C4-2B (cell line): ENCODE data around the gene ANKS1B.
"Not testable (repeated sequence)": the region's sequence is repeated elsewhere in the genome, so short reads cannot be mapped to it uniquely, and the experiment has no call there.

Source experiments
- ZFX ChIP-seq: fragments of 450-650 bp; IDR thresholded peaks from 2 replicates; pipeline ENCODE4 v1.6.1; 2017
- TF ChIP-seq, protein P1 (sequence below): fragments of 450-650 bp; conservative IDR thresholded peaks from 2 replicates; pipeline ENCODE4 v1.5.1; 2017; ENCODE audit warnings: mild to moderate bottlenecking

DNA sequence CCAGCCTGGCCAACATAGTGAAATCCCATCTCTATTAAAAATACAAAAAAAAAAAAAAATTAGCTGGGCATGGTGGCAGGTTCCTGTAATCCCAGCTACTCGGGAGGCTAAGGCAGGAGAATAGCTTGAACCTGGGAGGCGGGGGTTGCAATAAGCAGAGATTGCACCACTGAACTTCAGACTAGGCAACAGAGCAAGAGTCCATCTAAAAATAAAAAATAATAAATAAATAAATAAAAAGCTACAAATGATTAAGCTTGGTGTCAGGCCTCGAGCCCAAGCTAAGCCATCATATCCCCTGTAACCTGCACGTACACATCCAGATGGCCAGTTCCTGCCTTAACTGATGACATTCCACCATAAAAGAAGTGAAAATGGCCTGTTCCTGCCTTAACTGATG, 269.8 kb downstream of the ANKS1B start:
- TF ChIP-seq, protein P1, sequence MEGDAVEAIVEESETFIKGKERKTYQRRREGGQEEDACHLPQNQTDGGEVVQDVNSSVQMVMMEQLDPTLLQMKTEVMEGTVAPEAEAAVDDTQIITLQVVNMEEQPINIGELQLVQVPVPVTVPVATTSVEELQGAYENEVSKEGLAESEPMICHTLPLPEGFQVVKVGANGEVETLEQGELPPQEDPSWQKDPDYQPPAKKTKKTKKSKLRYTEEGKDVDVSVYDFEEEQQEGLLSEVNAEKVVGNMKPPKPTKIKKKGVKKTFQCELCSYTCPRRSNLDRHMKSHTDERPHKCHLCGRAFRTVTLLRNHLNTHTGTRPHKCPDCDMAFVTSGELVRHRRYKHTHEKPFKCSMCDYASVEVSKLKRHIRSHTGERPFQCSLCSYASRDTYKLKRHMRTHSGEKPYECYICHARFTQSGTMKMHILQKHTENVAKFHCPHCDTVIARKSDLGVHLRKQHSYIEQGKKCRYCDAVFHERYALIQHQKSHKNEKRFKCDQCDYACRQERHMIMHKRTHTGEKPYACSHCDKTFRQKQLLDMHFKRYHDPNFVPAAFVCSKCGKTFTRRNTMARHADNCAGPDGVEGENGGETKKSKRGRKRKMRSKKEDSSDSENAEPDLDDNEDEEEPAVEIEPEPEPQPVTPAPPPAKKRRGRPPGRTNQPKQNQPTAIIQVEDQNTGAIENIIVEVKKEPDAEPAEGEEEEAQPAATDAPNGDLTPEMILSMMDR: not testable (repeated sequence)
- TF ChIP-seq ZFX: not testable (repeated sequence)
